ENCODE measurements around the gene LYZL1.
"Not testable (repeated sequence)": the region's sequence is repeated elsewhere in the genome, so short reads cannot be mapped to it uniquely, and the experiment has no call there.

The LYZL1 gene

DNA sequence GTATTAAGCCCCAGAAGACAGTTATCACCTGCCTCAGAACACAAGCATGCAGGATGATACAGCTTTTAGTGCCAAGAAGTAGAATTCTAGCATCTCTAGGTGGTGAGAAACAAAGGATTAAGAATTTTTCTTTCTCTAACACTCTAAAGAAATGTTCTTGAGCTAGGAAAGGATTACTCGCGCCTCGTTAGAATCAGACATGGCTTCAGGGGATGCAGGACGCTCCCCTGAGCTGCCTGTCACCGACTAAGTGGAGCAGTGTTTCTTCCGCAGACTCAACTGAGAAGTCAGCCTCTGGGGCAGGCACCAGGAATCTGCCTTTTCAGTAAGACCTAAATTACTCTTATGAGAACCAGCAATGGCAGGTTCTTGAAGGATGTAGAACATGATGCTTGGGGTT, at the start of gene LYZL1:
LYZL1 (plus strand) TSS at position 165 of the 400 bp plus-strand sequence. CDS start 2,798 bp downstream, outside the sequence.
- DNase-seq (ENCODE audit: extremely low read depth in 1 of 2, low read depth in 1 of 2) = not testable (repeated sequence)

DNA sequence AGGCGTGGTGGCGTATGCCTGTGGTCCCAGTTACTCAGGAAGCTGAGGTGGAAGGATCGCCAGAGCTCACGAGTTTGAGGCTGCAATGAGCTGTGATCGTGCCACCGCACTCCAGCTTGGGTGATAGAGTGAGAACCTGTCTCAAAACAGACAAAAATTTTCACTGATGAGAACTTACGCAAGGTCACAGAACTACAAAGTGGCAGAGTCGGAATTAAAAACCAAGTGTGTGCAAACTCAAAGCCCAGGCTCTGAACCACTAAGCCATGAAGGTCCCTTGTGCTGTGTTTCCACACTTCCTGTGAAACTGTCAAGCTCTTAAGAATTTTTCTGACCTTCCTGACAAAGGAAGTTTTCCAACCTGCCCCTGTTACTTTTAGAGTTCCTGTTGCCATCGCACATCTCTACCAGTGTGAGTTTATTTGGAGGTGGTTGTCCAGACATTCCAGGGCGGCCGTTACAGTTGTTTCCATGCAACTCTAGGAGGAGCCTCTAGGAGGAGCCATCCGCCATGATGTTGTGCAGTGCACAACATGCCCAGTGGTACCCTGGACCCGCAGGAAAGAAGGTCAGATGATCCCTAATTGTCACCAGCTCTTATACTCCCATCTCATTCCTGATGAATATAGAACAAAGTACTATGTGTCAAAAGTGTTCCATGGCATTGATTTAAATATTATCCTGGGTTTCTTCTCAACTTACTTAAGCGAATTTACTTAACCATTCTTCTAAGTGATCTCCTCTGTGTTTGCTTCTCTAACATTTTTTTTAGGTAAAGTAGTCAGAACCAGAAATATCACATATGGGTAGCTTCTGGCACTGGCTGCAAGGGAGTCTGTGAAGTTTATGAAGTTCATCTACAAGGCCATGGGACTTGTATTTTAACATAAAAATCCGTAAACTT, 49.0 kb upstream of the LYZL1 start:
- no peak for DNase-seq (ENCODE audit: extremely low read depth in 1 of 2, low read depth in 1 of 2)

DNA sequence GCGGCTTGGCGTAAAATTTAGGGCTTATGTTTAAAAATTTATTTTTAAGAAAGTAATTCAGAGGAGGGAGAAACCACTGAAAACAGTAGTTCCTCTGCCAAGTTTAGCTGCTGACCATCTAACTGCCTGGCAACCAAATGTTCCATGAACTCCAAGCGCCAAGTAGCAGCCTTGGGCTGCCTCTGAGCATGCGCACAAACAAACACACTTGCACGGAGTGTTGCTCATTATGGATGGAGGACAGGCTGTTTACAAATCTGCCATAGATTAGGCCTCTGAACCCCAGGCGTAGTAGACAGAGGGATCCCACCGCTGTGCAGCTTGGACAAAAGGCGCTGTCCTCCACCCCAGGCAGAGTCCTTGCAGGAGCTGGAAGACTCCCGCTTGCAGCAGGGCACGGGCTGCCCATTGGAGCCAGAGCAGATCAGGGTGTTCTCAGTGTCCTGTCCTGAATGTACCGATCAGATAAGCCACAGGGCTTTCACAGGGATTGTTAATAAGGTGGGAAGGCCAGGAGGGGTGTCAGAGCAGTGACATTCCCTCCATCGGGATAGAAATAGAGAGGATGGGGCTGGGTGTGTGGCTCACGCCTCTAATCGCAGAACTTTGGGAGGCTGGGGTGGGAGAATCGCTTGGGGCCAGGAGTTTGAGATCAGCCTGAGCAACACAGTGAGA, 47.7 kb upstream of the LYZL1 start:
- no peak for DNase-seq (ENCODE audit: extremely low read depth in 1 of 2, low read depth in 1 of 2)

DNA sequence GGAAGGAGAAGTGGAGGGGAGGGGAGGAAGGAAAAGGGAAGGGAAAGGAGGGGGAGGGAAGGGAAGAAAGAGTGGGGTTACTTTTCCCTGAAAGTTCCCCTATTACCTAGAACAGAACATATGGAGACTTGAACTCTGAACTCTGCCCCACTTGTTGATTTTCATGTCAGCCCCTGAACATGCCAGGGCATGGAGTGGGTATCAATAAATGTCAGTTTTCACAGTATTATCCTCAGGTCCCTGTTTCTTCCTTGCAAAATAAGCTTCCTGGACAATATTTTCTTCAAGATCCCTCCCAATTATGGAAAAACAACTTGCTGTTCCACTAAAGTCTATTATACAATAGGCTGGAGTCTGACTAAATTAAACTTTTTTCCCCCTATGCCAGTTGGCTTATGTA, 46.9 kb upstream of the LYZL1 start:
- no peak for DNase-seq (ENCODE audit: extremely low read depth in 1 of 2, low read depth in 1 of 2)

DNA sequence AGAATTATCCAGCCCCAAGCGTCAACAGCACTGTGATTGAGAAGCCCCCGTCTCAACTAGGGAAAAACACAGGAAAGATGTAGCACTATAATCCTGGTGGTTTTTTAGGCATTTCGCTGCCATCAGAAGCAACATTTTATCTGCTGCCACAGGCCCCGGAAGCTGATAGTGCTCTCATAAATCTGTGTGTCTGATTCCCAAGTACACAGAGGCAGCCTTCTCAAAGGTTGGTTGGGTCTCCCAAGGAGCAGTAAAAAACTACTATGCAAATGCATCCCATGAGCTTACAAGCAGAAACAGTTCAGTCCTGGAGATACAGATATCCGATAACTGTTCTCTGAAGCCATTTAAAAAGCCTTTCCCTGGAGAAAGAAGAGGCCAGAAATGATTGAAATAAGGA, 45.8 kb upstream of the LYZL1 start:
- no peak for DNase-seq (ENCODE audit: extremely low read depth in 1 of 2, low read depth in 1 of 2)

DNA sequence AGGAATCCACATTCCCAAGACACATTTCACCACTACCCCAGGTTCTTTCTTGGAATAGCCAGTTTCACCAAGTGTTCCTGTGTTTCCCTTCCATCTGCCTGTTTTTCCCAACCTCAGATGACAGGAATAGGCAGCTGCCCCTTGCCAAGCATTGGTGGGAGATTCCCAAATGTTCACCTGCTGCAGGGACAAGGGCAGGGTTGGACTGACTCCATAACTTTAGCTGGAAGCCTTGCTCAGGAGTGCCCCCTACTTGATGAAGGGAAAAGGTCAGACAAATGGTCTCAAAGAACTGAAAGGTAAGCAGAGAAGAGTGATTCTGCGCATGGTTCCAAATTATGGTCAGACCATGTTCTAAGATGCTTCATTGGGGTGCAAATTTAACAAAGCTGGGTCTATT, 45.1 kb upstream of the LYZL1 start:
- DNase-seq (ENCODE audit: extremely low read depth in 1 of 2, low read depth in 1 of 2) = no peak

DNA sequence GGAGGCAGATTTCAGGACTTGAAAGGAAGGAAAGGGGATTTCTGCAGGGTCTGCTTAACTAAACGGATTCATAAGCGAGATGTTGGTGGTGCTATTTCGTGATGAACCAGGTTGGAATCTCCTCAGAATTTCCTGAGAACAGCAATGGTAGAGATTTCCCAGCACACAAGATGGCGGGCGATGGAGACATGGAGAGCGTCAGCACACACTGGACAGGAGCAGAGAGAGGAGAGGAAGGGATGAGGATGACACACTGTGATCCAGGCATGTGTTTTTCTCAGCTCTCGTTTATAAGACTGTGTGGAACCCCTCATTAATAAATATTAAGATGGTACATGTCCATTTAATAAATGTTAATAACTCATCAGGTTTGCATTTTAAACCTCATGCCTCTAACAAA, 43.9 kb upstream of the LYZL1 start:
- DNase-seq (ENCODE audit: extremely low read depth in 1 of 2, low read depth in 1 of 2) = no peak

DNA sequence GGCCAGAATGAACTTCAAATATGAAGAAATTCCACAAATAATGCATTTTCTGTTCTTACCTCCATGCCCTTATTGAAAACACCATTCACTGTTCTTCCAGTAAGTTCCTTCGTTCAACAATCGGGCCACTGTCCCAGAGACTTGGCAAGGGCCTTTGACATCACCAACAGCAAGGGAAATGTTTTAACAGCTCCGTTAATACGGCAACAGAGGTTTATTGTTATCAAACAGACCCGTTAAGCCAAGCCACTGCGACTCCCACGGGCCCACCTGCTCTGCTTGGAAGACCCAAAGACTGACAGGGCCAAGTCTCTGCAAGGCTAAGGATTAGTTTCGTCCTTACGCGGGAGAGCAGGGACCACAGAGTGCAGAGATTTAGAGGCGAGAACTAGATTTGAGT, 43.4 kb upstream of the LYZL1 start:
- DNase-seq (ENCODE audit: extremely low read depth in 1 of 2, low read depth in 1 of 2) = no peak

DNA sequence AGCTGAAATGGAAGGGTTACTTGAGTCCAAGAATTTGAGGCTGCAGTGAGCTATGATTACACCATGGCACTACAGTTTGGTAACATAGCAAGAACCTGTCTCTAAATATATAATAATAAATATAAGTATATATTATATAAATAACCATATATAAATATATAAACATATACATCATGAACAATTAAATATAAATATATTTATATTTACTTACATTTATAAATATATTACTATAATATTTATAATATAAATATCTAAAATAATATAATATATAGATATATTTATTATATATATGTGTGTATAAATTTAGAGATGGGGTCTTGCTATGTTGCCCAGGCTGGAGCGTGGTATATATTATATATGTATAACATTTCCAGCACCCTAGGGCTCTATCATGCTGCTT, 42.4 kb upstream of the LYZL1 start:
- no peak for DNase-seq (ENCODE audit: extremely low read depth in 1 of 2, low read depth in 1 of 2)

DNA sequence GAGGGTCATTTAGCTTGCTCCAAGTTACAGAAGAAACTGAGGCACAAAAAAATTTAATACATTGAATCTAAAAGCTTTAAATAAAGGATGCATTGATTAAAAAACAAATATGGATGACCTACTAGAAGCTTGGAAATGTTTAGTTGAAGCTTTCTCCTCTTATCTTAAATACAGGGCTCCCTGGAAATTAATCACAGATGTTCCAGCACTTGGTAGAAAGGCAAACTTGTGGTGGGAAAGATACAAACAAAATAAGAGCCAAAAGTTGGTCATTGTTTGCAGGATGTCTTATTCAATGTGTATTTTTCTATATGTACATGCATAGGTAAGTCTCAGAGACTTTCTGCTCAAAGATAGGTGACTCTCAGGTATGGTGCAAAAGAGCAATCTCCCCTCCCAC, 40.7 kb upstream of the LYZL1 start:
- no peak for DNase-seq (ENCODE audit: extremely low read depth in 1 of 2, low read depth in 1 of 2)

DNA sequence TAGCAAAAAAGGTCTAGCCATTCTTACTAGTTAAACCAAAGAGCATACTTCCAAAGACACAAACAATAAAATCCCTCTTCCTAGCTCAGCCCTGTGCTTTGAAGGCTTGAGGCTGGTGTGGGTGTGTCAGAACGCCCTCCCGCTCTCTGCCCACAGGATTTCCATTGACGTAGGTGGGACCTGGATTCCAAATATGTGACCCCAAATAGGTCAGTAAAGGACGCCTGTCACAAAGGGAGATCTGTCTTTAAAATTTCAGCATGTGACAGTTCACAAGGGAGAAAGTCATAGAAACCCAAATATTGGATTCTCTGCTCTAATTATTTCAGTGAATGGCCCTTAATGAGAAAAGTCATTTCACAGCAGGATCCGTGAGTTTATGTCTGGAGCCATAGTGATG, 39.9 kb upstream of the LYZL1 start:
- no peak for DNase-seq (ENCODE audit: extremely low read depth in 1 of 2, low read depth in 1 of 2)

DNA sequence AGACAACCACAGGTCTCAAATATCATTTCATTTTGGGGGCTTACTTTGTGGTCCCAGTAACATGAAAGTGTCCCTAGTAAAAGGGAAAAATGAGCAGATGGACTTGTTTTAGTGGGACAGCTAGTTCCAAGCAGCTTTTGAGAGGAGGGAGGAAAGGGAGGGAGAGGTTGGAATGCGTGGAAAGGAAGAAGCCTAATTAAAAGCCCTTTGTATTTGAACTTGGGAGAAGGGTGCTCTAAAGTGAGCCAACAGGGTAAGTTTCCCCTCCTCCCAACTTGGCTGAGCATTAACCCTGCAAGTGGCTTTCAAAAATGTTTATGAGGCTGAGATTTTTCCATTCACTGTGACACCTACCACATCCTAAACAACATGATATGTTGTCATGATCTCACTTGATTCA, 38.8 kb upstream of the LYZL1 start:
- DNase-seq (ENCODE audit: extremely low read depth in 1 of 2, low read depth in 1 of 2) = no peak

DNA sequence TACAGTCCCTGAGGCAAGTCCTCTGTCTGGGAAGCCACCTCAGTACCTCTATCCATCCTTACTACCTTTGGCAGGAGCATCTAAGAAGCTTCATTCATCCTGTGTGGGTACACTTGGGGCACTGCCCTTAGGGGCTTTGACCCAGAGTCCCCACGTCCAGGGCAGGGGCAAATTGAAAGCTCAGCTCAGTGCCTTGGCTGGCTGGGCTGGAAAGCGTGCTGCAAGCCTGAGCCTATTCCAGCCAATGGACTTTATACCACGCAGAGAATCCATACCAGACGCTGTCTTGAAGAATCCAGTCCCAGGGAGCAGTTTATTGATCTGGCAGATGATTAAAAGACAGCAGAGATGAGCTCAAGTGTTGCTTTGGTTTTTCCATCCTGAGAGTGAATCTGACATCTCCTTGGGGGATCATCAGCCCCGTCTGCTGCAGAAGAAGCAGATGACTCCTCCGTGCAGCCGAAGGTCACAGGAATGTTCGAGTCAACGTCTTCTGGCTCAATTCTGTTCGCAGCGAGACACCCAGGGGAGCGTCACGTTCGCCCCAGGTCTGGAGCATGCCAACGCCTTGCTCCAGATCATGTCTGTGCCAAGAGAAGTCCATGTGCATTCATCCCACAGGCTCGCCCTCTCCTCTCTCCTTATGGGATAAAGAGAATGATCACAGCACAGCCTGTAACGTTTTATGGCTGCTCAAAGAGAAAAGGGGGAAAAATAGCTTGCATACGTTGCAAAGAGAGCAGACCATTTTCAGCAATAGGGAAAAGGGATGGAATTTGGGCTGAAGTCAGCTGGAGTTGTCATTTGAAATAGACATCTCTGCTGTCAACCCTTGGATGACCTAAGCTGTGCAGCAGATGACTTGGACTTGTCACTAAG, 35.8 kb upstream of the LYZL1 start:
- no peak for DNase-seq (ENCODE audit: extremely low read depth in 1 of 2, low read depth in 1 of 2)

DNA sequence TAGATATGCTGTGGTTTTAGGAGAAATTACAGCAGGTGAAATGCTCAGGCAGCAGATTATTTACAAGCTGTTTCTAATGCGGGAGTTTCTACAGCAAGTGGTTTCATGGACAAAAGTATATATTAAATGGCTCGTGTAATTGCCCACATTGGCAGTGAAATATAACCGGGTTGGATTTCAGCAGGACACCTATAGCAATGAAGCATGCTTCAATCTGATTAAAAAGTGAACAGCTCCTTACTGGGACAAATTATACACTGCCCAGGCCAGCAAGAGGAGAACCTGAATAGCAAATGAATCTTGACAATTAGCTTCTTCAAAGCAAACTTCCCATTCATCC, 35.2 kb upstream of the LYZL1 start:
- no peak for DNase-seq (ENCODE audit: extremely low read depth in 1 of 2, low read depth in 1 of 2)

DNA sequence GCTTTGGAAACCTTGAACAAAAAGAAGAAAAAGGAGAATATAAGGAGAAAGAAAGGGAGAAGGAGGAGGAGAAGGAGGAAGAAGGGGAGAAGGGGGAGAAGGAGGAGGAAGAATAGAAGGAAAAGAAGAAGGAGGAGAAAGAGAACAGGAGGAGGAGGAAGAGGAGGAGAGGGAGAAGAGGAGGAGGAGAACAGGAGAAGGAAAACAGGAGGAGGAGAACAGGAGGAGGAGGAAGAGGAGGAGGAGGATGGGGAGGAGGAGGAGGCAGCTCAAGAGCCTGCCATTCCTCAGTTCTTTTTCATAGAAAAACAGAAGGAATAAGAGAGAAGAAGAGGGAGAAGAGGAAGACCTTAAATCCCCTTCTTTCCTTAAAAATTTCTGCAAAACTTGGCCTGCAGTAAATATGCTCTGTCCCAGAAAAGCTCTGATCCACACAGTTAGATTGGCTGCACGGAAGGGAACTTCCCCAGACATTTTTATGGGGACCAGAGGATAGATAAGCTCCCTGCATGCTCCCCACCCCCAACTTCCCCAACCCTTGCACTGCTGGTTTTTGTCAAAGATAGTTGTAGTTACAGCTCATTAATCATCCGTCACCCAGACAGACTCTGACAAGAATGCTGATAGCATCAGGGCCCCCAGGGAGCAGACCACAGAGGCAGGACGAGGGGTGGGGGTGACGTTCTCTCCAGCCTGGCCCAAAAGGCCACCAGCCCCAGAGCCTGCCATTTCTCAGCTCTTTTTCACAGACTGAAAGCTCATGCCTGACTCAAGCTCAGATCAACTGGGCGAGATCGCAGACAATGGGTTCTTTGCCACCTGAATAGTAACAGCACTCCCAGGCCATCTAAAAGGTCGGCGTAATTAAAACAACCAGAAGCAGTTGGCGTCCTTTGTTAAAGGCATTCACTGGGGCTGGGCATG, 34.5 kb upstream of the LYZL1 start:
- no peak for DNase-seq (ENCODE audit: extremely low read depth in 1 of 2, low read depth in 1 of 2)

DNA sequence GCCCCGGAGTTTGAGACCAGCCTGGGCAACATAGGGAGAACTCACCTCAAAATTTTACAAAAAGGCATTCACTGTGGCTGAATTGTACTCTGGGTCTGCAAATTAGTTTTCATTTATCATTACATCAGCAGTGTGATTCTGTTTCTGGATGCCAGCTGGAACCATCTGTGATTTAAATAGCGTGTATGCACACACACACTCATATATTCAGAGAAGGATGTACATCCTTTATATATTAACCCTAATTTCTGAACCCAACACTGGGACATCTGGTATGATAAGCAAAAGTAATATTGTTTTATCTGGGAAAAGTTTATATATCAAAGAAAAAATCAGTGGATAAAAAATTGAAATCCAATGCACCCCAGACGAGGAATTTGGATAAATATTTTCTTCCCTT, 33.8 kb upstream of the LYZL1 start:
- DNase-seq (ENCODE audit: extremely low read depth in 1 of 2, low read depth in 1 of 2) = no peak

DNA sequence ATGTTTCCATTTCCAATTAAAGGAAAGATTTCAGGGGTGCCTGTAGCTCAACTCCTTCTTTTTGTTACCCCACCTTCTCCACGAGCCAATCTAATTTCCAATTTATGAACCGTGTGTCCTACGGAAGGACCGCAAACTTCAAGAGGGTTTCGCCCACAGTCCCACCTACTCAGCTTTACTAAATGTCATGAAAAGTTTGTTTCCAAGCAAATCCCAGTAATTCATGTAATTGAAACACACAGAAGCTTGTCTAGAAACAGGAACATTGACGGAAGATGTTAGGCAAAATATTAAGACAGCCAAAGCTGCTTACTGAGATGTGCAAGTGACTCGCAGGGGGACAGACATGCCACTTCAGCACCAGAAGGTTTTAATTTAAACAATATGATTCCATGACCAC, 32.9 kb upstream of the LYZL1 start:
- DNase-seq (ENCODE audit: extremely low read depth in 1 of 2, low read depth in 1 of 2) = no peak

DNA sequence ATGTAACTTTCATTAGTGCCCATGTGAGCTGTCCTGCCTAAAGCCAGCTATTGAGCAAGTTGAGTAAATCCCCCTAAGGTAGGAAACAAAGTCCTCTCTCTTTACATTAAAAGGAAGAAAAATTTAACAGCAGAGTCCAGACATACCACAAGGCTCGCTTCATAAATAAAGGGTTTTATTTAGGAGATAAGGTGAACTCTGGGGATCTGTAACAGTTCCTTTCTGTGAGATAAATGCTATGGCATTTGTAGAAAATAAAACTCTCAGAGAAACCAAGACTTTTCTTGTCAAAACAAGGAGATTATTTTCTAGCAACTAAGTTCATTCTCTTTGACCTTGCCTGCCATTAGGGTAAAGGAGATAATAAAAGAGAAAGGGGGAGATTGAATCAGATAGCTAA, 32.3 kb upstream of the LYZL1 start:
- no peak for DNase-seq (ENCODE audit: extremely low read depth in 1 of 2, low read depth in 1 of 2)

DNA sequence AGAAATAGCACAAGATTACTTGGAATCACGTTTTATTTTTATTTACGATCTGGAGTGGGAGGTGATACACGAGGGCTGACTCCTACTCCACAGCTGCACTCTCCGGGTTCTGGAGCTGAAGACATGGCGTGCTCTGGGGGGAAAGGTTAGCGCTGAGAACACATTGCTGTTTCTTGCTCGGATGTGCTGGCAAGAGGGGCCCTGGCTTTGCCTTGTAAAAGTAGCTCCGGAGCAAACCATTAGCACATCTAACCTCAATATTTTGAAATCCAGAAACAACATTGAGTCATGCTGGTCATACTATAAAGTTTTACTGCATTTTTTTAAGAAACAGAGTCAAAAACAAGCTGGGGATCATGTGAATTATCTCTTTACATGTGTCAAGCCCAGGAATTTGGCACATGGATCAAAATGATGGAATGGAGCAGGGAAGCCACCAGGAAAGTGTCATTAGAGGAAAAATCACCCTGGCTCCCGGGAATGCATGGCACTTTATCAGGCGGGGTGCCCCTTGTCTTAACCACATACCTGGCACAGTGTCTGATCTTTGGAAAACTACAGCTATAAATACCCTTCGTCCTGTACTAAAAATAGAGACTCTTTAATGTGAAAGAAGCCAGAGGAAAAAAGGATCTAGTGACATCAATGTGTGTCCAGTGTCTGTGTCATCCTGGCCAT, 31.6 kb upstream of the LYZL1 start:
- no peak for DNase-seq (ENCODE audit: extremely low read depth in 1 of 2, low read depth in 1 of 2)

DNA sequence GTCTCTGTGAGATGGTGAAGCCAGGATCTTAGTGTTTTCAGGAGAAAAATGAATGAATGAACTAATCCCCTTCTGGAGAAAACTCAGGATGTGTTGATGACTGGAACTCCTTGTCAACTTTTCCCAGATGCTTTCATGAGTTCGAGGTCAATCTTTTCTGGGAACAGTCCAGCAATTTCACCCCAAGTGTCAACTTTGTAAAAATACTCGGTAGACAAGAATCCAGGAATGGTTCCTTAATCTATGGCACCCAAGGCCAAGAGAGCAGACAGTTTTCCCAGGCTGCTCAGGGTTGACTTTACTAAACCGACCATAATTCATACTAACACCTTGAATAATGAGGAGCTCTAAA, 31.1 kb upstream of the LYZL1 start:
- DNase-seq (ENCODE audit: extremely low read depth in 1 of 2, low read depth in 1 of 2) = no peak

Measured in activated CD8-positive, alpha-beta memory T cell treated with anti-CD3 and anti-CD28 coated beads for 1 hour (primary cell).